Stimulated activated CD8-positive, alpha-beta memory T cell treated with anti-CD3 and anti-CD28 coated beads, Interleukin-15, amount 100 ng/mL, for 4 hours (primary cell): ENCODE results near the gene TGFB2.

Experiments
- DNase-seq, 2 donors: peaks; one replicate each; pipeline ENCODE4 v3.0.0-alpha.2; 2020; ENCODE audit warnings: low read depth in 2 of 2

The TGFB2 gene

DNA sequence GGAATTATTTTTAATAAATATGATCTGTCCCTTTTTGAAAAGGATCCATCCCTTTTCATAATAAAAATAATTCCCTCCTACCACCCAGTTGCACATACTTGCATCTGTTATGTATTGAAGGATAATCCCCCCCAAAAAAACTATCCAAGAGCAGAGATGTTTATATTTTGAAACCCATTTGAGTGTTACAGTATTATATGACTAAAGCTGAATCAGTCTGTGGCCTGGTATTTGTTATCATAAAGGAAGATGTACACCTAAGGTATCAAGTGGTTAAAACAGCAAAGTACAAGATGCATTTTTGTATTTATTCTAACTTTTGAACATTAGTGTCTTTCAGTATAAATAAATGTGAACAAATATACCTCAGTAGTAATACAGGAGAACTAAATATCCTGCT lies 12.7 kb upstream of the TGFB2 start:
- no peak for DNase-seq

DNA sequence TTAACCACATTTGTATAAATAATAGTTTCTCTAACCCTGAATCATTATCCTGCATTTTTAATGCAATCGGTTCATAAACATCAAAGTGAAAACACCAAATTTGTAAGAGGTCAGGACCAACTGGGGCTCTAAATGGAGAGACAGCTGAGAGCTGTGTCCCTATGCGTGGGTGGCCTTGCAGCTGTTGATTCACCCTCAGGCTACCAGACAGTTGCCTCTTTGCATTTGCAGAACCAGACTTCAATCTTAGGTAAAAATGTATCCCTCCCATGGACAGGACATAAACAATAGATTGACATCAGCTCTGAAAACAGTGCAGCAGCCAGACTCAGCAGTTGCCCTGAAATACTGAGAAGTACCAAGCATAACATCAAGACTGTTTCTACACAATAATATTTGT lies 8.8 kb upstream of the TGFB2 start:
- DNase-seq = no peak

GRCh38 chr1:218339267-218339831 lies 5.8 kb upstream of the TGFB2 start:
- no peak for DNase-seq

DNA sequence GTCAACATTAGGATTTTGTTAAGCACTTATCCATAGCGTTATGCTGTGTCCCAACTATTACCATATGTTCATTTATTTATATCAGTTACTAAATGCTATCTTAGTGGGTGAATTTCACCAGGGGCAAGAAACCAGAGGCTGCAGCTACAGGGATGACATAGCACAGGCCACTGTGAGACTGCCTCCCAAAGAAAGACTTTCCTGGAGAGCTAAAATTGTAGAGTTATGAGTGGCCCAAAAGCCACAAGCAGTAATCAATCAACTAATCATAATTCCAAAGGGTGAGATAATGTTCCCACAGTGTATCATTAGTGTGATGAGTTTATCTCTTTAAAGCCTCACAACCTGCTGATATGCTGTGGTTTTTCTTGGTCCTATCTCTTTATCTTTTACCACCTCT lies 3.8 kb upstream of the TGFB2 start:
- DNase-seq = no peak

DNA sequence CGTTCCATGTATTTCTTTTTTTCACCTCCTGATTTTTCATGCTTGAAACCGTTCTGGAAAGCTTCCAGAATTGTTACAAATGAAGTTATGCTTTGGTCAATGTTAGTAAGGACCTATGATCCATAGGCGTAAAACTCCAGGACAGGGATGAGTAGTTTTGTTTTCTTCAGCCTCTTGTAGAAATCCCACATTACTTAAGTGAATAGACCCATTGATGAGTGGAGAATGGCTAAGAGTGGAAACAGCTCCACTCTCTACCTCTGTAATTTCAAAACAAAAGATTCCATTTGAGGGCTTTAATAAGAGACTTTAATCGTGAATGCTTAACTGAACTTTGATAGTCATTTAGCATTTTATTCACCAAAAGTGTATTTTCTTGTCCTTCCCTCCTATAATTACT lies 3.0 kb upstream of the TGFB2 start:
- no peak for DNase-seq

DNA sequence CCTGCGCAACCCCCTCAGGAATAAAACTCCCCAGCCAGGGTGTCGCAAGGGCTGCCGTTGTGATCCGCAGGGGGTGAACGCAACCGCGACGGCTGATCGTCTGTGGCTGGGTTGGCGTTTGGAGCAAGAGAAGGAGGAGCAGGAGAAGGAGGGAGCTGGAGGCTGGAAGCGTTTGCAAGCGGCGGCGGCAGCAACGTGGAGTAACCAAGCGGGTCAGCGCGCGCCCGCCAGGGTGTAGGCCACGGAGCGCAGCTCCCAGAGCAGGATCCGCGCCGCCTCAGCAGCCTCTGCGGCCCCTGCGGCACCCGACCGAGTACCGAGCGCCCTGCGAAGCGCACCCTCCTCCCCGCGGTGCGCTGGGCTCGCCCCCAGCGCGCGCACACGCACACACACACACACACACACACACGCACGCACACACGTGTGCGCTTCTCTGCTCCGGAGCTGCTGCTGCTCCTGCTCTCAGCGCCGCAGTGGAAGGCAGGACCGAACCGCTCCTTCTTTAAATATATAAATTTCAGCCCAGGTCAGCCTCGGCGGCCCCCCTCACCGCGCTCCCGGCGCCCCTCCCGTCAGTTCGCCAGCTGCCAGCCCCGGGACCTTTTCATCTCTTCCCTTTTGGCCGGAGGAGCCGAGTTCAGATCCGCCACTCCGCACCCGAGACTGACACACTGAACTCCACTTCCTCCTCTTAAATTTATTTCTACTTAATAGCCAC lies 696 bp downstream of the TGFB2 start:
- DNase-seq = no peak

DNA sequence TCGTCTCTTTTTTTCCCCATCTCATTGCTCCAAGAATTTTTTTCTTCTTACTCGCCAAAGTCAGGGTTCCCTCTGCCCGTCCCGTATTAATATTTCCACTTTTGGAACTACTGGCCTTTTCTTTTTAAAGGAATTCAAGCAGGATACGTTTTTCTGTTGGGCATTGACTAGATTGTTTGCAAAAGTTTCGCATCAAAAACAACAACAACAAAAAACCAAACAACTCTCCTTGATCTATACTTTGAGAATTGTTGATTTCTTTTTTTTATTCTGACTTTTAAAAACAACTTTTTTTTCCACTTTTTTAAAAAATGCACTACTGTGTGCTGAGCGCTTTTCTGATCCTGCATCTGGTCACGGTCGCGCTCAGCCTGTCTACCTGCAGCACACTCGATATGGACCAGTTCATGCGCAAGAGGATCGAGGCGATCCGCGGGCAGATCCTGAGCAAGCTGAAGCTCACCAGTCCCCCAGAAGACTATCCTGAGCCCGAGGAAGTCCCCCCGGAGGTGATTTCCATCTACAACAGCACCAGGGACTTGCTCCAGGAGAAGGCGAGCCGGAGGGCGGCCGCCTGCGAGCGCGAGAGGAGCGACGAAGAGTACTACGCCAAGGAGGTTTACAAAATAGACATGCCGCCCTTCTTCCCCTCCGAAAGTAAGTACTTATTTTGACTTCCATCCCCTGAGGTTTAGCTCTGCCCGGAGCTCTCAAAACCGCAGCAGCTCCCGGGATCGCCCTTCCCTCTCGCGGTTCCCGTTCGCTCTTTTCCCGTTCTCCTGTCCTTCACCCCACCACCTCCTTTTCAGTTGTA lies 1.5 kb downstream of the TGFB2 start:
- DNase-seq = no peak

DNA sequence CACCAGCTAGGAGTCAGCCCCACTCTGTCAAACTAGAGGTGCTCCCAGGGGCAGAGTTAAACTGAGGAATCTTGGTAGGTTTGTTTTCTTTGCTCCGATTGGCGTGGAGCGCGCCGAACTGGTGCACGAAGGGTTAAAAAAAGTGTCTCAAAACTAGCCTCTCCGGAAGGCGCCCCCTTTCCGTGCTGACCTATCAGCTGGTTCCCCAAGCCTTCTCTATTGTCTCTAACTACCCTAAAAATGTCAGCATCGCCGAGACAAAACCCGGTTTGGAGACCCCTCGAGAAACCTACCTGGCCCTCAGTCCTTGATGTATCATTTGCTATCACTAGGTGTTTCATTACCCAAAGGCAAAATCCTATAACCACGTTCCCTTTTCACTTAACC lies 2.2 kb downstream of the TGFB2 start:
- DNase-seq = no peak

DNA sequence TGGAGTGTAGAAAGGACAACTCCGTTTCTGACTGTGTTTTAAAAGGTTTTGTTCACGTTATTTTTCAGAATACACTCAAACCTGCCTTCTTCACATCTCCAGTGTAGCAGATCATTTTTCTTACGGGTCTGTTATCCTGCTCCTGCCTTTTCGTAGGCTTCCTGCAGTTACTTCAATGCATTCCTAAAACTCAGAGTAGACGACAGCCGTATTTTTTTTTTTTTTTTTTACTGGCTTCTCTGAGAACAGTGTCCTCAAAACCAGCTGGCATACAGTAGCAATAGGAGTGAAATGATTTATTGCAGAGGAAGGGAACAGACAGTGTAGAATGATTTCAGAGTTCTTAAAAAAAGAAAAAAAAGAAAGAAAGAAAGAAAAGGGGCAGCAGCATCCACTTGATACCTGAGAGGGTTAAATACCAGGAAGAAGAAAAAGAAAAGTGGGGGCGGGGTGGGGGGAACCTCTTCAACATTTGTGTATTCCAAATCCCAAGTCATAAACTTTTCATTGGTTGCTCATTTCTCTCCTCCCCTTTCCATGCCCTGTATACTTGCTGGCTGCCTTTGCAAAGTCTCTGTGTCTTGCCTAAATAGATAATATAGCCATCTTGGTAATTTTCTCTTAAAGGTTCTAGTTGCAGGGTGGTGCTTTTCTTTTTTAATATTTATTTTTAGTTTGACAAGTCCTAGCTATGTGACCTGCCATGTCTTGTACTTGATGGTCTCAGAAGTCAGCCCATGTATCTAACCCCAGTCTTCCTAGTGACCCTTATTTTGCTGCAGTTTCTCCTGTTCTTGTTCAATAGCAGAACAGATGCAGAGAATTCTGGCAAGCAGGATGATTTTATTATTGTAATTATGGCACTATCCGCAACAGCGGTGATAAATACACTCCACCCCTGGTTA lies 2.8 kb downstream of the TGFB2 start:
- no peak for DNase-seq

GRCh38 chr1:218348628-218349071 lies 3.5 kb downstream of the TGFB2 start:
- no peak for DNase-seq

DNA sequence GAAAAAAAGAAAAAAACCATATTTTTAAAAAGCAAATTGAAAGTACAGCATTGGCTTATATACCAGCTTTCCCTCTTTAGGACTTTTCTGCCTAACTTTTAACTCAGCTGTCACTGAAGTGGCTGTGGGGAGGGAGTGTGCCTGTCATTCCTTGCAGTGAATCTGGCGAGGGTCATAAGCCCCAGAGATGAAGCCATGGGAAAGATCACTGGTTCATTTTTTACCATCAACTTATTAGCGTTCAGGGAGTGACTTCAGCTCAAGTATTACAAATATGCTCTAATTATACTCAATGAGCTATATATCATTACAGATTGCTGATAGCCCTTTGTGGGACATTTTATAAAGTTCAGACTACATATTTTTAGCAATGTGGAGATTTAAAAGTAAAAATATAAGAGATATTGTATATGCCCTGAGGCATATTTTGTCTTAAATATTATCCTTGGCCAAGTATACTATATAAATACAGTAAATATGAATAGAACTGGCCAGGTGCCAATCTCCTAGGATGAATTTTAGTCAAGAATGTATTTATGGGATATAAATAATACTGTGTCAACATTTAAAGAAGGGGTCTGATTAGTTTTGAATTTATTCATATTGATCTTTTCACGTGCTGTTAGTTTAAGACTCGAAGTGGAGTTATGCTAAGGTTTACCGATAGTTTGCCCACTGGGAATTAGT lies 4.4 kb downstream of the TGFB2 start:
- no peak for DNase-seq

- no peak for DNase-seq
These were observed 4.9 kb downstream of the TGFB2 start for GRCh38 chr1:218350035-218350525.

GRCh38 chr1:218350801-218351266 lies 5.7 kb downstream of the TGFB2 start:
- no peak for DNase-seq

DNA sequence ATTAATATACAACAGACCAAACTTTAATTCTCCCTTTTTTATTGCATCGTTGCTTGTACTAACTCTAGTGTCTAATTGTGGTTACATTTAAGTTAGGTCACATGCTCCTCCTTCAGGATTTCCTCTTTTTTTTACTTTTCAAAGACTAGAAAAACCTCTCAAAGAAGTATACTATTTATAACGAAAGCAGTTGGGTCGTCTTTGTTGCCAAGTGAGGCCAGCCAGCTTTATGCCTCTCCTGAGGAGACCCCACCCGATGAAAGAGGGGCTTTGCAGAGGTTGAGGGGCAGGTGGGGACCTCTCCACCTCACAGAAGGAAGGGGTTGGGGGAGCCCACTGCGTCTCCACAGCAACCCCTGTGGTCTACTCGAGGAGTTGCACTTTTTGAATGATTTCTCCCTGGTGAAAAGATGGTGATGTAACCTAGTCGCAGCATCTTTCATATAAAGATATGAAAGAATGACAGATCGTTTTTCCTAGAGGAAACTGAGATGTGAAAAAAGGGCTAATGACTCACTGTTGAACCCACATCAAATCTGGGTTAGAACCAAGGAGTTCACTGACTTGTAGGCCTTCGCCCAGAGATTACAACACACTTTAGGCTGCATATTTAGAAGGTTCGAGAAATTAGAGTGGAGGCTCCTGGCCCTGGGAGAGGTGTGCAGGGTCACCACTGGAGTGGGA lies 6.4 kb downstream of the TGFB2 start:
- no peak for DNase-seq

DNA sequence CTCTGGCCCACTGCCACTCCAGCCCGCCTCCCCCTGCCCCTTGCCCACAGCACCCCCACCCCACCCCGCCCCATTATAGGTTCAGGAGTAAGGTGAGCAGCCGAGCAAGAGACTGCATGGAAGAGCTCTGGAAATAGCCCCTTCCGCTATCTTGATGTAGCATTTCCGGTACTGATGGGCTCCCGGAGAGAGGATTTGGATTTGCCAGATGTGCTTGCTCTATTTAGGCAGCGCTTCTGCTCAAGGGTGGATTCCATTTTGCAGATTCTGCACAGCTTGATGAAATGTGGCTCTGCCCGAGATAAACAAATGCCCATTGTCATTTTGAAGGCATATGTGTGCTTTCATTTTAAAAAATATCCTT lies 6.9 kb downstream of the TGFB2 start:
- DNase-seq = no peak

- no peak for DNase-seq
These were observed 8.5 kb downstream of the TGFB2 start for GRCh38 chr1:218353656-218354055.

- DNase-seq = no peak
These were observed 10.1 kb downstream of the TGFB2 start for GRCh38 chr1:218355278-218355677.

DNA sequence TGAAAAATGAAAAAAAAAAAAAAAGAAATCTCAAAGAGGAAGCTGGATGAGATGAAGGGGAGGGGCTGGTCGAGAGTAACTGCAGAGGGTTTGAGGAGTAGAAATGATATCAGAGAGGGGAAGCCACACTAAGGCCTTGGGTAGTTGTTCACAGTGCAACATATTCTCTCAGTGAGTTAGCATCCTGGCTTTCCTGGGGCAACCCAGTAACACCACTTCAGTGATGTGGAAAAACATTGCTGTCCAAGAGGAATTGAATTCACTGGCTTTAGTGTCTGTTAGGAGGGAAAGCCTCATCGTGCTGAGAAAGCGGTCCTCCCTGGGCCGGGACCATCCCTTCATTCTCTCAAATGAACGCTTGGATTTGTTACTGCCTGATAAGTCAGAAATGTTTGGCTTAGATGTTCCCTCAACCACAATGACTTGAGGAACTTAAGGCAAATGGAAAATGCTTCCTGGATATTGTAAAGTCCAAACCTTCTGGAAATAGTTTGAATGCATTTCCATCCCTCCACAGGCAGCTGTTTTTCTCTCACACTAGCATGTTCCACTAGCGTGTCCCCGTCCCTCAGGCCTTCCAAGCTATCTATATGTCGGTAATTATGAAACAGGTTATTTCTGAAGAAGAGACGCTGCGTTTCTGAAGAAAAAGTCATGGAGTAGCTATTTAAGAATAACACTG lies 12.2 kb downstream of the TGFB2 start:
- no peak for DNase-seq

DNA sequence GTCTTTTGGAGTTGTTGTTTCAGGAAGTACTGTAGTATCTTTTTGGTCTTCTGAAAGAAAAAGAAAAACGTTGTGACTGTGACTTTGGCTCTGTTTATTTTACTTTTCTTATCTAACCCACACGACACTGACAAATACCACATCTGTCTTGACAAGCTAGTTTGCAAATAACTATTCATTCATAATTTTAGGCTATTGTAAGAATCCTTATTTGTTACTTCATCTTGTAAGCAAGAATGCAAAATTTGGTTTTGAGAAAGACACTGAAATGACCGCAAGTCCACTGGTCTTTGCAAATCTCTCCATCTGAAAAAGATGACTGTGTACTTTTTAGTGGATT lies 12.7 kb downstream of the TGFB2 start:
- DNase-seq = no peak
